GM18507 (cell line): ENCODE data around the gene PAPSS2.

ENCODE experiments used
- DNase-seq: peaks from one replicate; pipeline ENCODE4 v3.0.0; 2011; ENCODE audit warnings: low read depth; ENCODE audit not compliant: insufficient read length; ENCODE audit errors: extremely low spot score
- FAIRE-seq: peaks from 2 replicates; lab custom pipeline; 2011; peaks lifted over from hg19 to GRCh38; lab: Jason Lieb, UNC

PAPSS2 gene

GRCh38 chr10:87696922-87697745 is 37.5 kb downstream of the PAPSS2 start:
- no peak for FAIRE-seq
- DNase-seq = no peak

GRCh38 chr10:87700031-87700796 is 40.5 kb downstream of the PAPSS2 start:
- no peak for FAIRE-seq

GRCh38 chr10:87702260-87702972 is 42.7 kb downstream of the PAPSS2 start:
- no peak for FAIRE-seq
- DNase-seq = no peak

More at GRCh38 chr10:87700031-87700796, 40.5 kb downstream of the PAPSS2 start:
- DNase-seq = no peak

DNA sequence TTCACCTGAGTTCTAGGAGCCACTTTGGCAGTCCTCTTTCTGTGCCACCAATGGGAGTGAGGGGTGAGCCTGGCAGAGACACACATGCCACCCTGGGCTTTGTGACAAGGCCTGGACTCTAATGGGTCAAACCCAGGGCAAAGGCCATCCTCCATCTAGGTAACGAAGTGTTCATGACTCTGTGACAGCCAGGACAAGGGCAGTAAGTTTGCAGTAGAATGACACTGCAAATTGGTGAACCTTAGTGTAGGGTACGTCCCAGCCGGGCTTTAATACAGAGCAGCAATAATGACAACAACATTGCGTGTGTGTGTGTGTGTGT is 43.3 kb downstream of the PAPSS2 start:
- DNase-seq (no peak), FAIRE-seq (no peak)

GRCh38 chr10:87703771-87704170 is 44.1 kb downstream of the PAPSS2 start:
- DNase-seq (no peak), FAIRE-seq (no peak)

DNA sequence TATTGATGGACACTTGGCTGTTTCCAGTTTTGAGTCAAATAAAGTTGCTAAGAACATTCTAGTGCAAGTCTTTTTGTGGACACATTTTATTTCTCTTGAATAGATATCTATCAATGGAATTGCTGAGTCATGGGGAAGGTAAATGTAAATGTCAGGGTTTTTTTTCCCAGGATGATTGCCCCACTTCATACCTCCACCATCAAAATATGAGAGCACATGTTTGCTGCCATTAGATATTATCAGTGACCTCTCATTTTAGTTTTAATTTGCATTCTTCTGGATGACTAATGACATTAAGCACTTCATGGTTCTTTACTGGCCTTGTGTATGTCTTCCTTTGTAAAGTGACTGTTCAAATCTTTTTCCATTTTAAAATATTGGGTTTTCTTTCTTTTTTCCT is 45.7 kb downstream of the PAPSS2 start:
- FAIRE-seq (no peak), DNase-seq (no peak)

DNA sequence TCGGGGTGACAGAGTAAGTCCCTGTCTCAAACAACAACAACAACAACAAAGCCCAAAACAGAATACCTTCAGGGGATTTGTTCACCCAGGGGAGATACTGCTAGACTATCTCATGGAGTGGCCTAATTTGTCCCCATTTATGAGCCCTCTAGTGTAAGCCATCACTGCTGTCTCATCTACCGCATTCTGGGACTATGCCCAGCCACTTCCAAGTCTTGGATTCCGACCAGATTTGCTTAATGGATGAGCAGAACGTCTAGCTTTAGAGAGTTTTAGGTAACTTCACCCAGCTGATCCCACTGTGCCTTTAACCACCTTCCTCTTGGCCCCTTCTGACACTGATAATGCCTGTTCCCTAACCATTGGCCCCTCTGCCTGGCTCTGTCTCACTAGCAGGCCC is 47.1 kb downstream of the PAPSS2 start:
- DNase-seq (no peak), FAIRE-seq (no peak)

DNA sequence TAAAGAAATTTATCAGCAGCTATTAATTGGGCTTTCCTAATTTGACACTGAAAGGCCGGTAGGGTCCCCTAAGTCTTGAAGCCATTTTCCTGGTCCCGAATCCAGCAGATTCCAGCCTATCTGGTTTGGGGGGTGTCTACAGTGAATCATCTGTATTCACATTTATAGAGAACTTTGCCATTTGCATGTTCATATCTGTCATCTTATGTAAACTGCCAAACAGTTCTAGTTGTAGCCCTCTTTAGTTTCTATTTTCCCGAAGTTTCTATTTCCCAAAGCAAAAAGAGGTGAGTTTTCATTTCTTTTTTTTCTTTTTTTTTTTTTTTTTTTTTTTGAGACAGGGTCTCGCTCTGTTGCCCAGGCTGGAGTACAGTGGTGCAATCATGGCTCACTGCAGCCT is 47.6 kb downstream of the PAPSS2 start:
- DNase-seq (no peak), FAIRE-seq (no peak)

DNA sequence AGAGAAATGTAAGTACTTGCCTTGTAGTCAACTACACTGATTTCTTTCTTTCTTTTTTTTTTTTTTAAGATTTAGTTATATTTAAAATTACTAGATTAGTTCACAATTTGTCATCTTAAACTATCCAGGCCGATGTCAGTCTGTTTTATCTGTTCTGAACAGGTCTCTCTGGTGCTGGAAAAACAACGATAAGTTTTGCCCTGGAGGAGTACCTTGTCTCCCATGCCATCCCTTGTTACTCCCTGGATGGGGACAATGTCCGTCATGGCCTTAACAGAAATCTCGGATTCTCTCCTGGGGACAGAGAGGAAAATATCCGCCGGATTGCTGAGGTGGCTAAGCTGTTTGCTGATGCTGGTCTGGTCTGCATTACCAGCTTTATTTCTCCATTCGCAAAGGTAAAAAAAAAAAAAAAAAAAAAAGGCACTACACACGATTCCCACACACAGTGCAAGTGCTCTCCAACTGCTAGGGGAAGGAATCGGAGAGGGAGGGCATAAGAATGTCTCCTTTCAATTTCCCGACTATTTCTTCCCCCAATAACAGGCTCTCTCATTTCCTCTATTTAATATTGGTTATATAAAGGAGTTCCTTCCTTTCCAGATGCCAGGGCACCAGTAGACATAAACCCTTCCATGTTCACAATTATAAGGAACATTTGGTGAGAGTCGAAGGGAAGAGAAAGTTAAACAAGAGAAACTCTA is 53.4 kb downstream of the PAPSS2 start:
- FAIRE-seq (no peak), DNase-seq (no peak)

- DNase-seq (no peak), FAIRE-seq (no peak)
Observed at GRCh38 chr10:87713707-87714106, 54.0 kb downstream of the PAPSS2 start.

DNA sequence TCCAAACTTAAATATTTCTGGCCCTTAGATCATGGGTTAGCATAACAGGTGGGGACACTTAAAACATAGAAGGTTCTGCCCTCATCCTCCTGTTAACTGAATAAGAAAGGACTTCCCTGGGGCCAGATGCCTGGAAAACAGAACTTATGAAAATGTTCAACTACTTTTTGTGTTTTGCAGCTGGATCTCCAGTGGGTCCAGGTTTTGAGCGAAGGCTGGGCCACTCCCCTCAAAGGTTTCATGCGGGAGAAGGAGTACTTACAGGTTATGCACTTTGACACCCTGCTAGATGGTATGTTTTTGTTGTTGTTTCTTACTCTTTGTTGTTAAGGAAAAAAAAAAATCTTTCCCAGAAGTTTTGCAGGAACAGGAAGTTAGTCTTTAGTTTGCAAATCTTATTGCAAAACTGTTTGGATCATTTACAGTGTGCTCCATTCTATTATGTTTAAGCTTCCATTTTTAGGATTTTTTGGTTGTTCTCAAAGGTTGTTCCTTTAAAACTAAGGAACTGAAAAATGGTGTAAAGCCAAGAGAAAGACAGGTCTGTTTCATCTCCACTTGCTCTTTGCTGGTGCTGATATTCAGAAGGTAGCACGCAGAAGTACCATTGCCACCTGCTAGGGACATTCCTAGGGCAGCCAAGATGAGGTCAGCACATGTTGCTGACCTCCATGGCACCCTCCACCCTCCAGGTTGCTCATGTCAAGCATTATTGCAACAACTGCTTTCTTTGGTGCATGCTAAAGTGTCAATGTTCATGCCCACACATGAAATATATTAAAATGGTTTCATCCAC is 56.1 kb downstream of the PAPSS2 start:
- DNase-seq (no peak), FAIRE-seq (no peak)

DNA sequence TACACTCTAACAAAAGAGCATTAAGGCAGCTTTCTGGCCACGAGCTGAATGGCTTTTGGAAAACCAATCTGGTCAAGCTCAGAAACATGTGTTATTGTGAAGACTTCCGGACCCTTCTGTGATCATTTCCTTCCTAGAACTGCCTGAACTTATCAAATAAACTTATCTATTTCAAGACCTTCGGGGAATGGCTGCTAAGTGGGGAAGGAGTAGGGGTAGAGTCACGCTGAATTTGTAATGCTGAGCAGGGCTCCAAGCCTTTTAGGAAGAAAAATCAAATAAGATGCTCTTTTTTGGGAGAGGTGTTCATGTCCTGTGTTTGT is 56.6 kb downstream of the PAPSS2 start:
- DNase-seq (no peak), FAIRE-seq (no peak)

DNA sequence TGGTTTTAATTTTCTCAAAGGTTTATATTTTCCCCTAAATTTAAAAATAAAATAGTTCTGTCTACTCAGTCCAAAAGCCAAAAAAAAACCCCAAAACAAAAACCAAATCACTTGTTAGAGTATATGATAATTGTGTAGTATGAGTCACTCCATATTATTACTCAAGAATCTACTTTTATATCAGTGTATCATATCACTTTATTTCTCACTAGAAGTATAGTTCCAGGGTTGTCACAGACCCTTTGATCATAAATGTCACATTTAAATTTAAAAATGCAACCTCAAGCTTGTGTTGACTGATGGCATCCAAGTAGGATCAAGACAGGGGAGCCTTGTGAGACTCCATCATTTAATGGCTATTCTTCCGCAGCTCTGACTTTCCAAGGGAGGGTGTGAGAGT is 61.0 kb downstream of the PAPSS2 start:
- DNase-seq (no peak), FAIRE-seq (no peak)

- FAIRE-seq = no peak
Observed at GRCh38 chr10:87721781-87722180, 62.1 kb downstream of the PAPSS2 start.

DNA sequence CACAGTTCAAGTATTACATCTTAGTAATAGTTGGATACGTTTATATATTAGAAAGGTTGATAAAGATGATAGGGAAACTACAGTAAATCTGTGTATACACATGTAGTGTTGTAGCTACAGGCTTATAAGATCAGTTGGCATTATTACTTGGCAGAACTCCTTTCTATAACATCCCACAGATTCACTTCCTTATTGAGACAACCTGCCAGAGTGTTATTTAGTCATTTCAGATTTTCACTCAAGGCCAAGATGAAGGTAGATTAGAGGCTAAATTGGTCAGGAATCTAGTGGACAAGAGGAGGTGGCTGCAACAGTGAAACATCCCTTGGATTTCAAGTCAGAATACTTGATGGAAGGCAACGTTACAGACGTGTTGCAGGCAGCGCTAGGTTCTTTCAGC is 63.0 kb downstream of the PAPSS2 start:
- FAIRE-seq = no peak
- DNase-seq = no peak

More at GRCh38 chr10:87721781-87722180, 62.1 kb downstream of the PAPSS2 start:
- no peak for DNase-seq

GRCh38 chr10:87723500-87723899 is 63.8 kb downstream of the PAPSS2 start:
- no peak for FAIRE-seq
- no peak for DNase-seq

DNA sequence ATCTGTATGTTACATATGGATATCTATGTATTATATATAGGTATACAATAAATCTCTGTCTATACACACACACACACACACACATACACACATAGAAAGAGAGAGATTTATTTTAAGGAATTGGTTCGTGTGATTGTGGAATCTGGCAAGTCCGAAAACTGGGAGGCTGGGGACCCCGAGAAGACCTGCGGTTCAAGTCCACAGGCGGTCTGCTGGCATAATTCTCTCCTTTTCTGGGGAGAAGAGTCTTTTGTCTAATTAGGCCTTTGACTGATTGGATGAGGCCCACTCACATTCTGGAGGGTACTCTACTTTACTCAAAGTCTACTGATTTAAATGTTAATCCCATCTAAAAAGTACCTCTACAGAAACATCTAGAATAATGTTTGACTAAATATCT is 65.1 kb downstream of the PAPSS2 start:
- FAIRE-seq = no peak
- DNase-seq = no peak

DNA sequence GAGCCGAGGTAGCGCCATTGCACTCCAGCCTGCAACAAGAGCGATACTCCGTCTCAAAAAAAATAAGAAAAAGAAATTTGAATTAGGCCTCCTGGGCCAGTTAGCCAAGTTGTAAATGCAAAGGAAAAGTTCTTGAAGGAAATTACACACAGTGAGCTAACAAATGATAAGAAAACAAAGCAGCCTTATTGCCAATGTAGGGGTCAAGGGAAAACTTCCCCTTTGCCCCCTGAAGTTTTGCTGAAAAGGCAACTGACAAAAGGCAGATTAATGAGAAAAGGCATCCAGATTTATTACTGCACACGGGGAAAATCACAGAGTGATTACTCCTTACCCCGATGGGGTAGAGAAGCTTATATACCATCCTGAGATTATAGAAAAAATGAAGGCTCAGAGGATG is 70.3 kb downstream of the PAPSS2 start:
- DNase-seq (no peak), FAIRE-seq (no peak)

DNA sequence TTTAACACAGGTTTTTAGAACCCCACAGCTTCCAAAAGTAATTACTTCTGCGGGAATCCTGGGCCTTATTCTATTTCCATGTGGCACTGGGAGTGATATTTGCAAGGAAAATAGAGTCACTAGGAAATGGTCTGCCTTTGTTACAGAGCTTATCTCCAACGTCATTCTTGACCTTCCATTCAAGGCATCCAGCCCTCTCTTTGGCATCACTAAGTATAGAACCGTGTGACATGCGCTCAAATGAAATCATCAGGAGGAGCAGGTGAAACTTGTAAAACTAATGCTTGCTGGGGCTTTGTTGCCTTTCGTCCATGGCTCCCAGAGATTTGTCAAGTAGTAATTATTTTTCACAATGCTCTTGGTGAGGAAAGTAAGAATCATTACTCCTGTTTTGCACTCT is 73.4 kb downstream of the PAPSS2 start:
- DNase-seq = no peak
- FAIRE-seq = no peak
